CD4-positive, alpha-beta T cell treated with Interleukin-1 beta for 1 hour (primary cell): ENCODE measurements around the gene RPL3.
A peak's percentile ranks its signal among the peaks of the same experiment; 100 is the strongest.
"Not testable (repeated sequence)": the region's sequence is repeated elsewhere in the genome, so short reads cannot be mapped to it uniquely, and the experiment has no call there.

ENCODE experiments used
- DNase-seq, 2 donors: peaks; one replicate each; pipeline ENCODE4 v3.0.0-alpha.2; 2020 to 2022

Gene RPL3

GRCh38 chr22:39319284-39320022 is at the start of gene RPL3:
Gene RPL3, minus strand, starts transcription at chr22:39319623. Its CDS starts 26 bp downstream, at chr22:39319597.
- DNase-seq: peak; percentile 98

- DNase-seq: no peak
These were observed 49.8 kb upstream of the RPL3 start for GRCh38 chr22:39369186-39369585.

- DNase-seq: no peak
These were observed 49.1 kb upstream of the RPL3 start for GRCh38 chr22:39368461-39368911.

GRCh38 chr22:39367035-39367434 is 47.6 kb upstream of the RPL3 start:
- DNase-seq: no peak

GRCh38 chr22:39365492-39365780 is 46.0 kb upstream of the RPL3 start:
- no peak for DNase-seq

GRCh38 chr22:39364714-39365491 is 45.5 kb upstream of the RPL3 start:
- DNase-seq: no peak

GRCh38 chr22:39363751-39364515 is 44.5 kb upstream of the RPL3 start:
- DNase-seq: no peak

GRCh38 chr22:39362932-39363331 is 43.5 kb upstream of the RPL3 start:
- DNase-seq: no peak

GRCh38 chr22:39362271-39362670 is 42.8 kb upstream of the RPL3 start:
- DNase-seq: no peak

GRCh38 chr22:39361496-39361895 is 42.1 kb upstream of the RPL3 start:
- DNase-seq: no peak

- DNase-seq: no peak
These were observed 41.4 kb upstream of the RPL3 start for GRCh38 chr22:39360674-39361413.

- DNase-seq: no peak
These were observed 40.8 kb upstream of the RPL3 start for GRCh38 chr22:39360242-39360641.

- no peak for DNase-seq
These were observed 40.3 kb upstream of the RPL3 start for GRCh38 chr22:39359659-39360195.

- not testable (repeated sequence) for DNase-seq
These were observed 38.8 kb upstream of the RPL3 start for GRCh38 chr22:39358197-39358596.

GRCh38 chr22:39357110-39358108 is 38.0 kb upstream of the RPL3 start:
- DNase-seq: not testable (repeated sequence)

- no peak for DNase-seq
These were observed 37.0 kb upstream of the RPL3 start for GRCh38 chr22:39356464-39356863.

- DNase-seq: not testable (repeated sequence)
These were observed 36.4 kb upstream of the RPL3 start for GRCh38 chr22:39355805-39356204.

GRCh38 chr22:39355080-39355479 is 35.7 kb upstream of the RPL3 start:
- DNase-seq: no peak

- peak; percentile 17 to 28 for DNase-seq
These were observed 33.9 kb upstream of the RPL3 start for GRCh38 chr22:39353346-39353745.

- no peak for DNase-seq
These were observed 33.0 kb upstream of the RPL3 start for GRCh38 chr22:39352306-39352891.

- peak in 1 of 2 donors; percentile 38 for DNase-seq
These were observed 32.3 kb upstream of the RPL3 start for GRCh38 chr22:39351689-39352214.
